Loucy (cell line): Measurements from ENCODE around the gene CLEC16A.

Experiments used
- CTCF ChIP-seq: fragments of 200-600 bp; sonication (generic); conservative IDR thresholded peaks from 2 replicates; pipeline ENCODE4 v1.5.1; 2014; ENCODE audit warnings: mild to moderate bottlenecking, antibody characterized with exemption, low read length
- EZH2phosphoT487 ChIP-seq: fragments of 200-600 bp; IDR thresholded peaks from 2 replicates; pipeline ENCODE4 v1.6.1; 2018; ENCODE audit warnings: antibody characterized with exemption, mild to moderate bottlenecking, moderate library complexity, borderline replicate concordance

GRCh38 chr16:11212798-11213196 lies 268.4 kb downstream of the CLEC16A start:
- TF ChIP-seq EZH2phosphoT487 (no peak), CTCF (no peak)
